22Rv1 (cell line): ENCODE measurements around the gene RSAD2.

ENCODE experiments used
- ZFX ChIP-seq: fragments of 450-650 bp; IDR thresholded peaks from 2 replicates; pipeline ENCODE4 v1.6.1; 2017; ENCODE audit warnings: antibody characterized with exemption, borderline replicate concordance
- TF ChIP-seq, protein P1 (sequence below): fragments of 450-650 bp; IDR thresholded peaks from 2 replicates; pipeline ENCODE4 v1.5.1; 2017; ENCODE audit warnings: mild to moderate bottlenecking

DNA sequence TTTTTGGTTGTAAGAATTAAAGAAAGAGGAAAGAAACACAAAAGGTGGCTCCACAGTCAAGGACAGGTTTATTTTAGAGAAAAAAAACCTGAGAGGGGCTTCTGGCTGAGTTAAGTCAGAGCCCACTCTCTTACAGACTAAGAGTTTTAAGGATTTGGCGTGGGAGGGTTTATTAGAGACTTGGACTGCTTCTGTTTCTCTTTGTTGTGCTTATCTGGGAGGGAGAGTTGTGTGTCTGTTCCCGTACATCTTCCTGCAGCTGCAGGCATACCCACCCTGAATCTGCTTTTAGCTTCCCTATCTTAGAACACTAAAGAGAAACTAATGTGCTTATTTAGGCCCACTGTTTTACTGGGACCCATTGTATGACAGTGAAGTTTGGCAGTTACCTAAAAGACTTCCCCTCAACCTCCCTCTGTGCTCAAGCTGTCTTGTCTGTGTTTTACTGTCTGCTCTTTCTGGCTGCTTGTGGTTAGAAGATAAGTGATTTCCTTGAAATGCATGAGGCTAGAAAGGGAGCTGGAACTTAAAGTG, 2.7 kb downstream of the RSAD2 start:
- TF ChIP-seq, protein P1, sequence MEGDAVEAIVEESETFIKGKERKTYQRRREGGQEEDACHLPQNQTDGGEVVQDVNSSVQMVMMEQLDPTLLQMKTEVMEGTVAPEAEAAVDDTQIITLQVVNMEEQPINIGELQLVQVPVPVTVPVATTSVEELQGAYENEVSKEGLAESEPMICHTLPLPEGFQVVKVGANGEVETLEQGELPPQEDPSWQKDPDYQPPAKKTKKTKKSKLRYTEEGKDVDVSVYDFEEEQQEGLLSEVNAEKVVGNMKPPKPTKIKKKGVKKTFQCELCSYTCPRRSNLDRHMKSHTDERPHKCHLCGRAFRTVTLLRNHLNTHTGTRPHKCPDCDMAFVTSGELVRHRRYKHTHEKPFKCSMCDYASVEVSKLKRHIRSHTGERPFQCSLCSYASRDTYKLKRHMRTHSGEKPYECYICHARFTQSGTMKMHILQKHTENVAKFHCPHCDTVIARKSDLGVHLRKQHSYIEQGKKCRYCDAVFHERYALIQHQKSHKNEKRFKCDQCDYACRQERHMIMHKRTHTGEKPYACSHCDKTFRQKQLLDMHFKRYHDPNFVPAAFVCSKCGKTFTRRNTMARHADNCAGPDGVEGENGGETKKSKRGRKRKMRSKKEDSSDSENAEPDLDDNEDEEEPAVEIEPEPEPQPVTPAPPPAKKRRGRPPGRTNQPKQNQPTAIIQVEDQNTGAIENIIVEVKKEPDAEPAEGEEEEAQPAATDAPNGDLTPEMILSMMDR: no peak
- no peak for TF ChIP-seq ZFX
